Stimulated activated CD4-positive, alpha-beta T cell treated with anti-CD3 and anti-CD28 coated beads, TNF-alpha, amount 100 ng/mL, for 24 hours (primary cell): Measurements from ENCODE around the gene FOXA2.

ENCODE experiments used
- DNase-seq, 3 experiments: peaks; one replicate each; pipeline ENCODE4 v3.0.0-alpha.2; 2020; ENCODE audit warnings: low read depth in 3 of 3

The FOXA2 gene

DNA sequence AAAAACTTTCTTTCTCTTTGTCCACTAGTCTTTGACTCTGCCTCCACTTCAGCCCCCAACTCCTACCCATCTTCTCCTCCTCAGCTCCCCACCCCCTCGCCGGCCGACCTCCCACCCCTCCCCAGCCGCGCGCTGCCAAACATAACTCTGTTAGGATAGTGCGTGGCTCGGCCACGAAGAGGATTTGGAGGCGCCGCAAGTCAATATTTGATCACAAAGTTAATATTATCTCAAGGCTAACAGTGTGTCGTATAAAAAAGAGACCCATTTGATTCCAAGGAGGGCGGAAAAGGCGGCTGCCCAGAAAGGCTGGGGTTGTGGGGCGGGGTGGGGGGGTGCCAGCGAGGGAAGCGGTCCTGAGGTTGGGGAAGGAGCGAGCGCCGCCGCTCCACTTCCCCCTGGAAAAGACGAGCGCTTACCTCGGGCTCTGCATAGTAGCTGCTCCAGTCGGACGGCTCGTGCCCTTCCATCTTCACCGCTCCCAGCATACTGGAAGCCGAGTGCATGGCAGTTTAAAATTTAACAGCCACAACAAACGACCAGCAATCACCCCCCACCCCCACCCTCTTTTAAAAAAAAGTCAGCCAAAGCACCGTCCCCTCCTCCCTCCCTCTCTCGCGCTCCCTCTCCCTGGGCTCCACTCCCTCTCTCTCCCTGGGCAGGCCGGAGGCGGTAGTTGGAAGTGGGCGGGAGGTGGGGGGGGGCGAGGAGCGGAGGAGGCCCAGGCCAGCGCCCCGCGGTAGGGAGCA is 425 bp downstream of the FOXA2 start:
- no peak for DNase-seq

DNA sequence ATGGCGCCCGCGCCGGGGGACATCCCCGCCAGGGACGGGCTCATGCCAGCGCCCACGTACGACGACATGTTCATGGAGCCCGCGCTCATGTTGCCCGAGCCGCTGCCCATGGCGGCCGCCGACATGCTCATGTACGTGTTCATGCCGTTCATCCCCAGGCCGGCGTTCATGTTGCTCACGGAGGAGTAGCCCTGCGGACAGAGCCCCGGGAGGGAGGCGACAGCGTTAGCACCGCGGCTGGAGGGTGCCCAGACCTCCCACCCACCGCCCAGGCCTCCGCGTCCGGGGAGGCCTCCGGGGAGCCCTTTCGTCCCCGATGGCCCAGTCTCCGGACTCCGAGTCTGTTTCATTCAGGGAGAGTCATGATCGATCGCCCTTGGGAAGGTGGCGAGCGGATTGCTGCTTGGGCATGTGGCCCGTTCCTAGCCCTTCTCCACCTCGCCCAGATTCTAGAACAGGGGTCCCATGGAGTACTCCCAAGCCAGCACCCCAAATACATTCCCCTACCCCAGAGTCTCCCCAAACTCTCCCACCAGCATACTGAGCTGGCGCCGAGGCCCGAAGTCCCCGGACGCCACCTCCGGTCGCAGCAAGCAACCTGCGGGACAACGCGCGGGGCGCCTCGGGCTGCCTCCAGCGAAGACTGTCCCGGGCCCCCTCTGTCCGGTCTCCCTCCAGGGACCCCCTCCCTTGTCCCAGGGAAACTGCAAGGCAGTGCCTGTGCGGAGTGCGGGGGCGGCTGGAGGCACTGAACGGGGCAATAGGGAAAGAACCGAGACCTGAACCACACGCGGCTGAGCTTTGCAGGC is 1.2 kb downstream of the FOXA2 start:
- DNase-seq, result no peak

DNA sequence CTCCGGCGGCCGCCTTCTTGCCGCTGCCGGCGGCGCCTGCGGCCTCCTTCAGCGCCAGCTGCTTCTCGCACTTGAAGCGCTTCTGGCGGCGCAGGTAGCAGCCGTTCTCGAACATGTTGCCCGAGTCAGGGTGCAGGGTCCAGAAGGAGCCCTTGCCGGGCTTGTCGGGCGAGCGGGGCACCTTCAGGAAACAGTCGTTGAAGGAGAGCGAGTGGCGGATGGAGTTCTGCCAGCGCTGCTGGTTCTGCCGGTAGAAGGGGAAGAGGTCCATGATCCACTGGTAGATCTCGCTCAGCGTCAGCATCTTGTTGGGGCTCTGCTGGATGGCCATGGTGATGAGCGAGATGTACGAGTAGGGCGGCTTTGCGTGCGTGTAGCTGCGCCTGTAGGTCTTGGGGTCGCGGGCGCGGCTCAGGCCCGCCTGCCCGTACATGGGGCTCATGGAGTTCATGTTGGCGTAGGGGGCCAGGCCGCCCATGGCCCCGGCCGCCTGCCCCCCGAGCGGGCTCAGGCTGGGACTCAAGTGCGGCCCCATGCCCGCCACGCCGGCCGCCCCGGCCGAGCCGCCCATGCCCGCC is 1.9 kb downstream of the FOXA2 start:
- no peak for DNase-seq

DNA sequence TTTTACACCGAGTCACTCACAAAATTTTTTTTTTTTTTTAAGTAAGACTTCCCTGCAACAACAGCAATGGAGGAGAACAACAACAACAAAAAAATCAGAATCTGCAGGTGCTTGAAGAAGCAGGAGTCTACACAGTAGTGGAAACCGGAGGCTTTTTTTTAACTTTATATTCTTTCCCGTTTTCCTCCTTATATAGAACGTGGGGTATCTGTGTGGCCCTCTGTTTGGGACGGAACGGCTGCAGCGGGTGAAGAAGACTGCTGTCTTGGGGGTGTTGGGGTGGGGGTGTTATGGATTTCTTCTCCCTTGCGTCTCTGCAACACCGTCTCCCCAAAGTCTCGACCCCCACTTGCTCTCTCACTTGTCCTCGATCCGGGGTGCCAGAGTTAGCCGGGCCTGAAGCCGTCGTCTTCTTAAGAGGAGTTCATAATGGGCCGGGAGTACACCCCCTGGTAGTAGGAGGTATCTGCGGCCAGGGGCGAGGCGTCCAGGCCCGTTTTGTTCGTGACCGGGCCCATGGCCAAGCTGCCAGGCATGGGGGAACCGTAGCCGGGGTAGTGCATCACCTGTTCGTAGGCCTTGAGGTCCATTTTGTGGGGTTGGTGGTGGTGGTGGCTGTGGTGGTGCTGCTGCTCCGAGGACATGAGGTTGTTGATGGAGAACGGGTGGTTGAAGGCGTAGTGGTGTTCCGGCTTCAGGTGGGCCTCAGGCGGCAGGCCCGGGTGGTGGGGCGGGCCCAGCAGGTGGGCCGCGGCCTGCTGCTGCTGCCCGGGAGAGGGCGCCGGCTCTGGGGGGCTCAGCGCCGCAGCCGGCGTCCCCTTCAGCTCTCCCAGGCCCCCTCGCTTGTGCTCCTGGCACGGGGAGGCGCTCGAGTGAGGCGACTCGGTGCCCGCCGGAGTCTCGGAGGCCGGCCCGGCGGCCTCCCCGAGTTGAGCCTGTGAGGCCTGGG is 2.7 kb downstream of the FOXA2 start:
- no peak for DNase-seq

DNA sequence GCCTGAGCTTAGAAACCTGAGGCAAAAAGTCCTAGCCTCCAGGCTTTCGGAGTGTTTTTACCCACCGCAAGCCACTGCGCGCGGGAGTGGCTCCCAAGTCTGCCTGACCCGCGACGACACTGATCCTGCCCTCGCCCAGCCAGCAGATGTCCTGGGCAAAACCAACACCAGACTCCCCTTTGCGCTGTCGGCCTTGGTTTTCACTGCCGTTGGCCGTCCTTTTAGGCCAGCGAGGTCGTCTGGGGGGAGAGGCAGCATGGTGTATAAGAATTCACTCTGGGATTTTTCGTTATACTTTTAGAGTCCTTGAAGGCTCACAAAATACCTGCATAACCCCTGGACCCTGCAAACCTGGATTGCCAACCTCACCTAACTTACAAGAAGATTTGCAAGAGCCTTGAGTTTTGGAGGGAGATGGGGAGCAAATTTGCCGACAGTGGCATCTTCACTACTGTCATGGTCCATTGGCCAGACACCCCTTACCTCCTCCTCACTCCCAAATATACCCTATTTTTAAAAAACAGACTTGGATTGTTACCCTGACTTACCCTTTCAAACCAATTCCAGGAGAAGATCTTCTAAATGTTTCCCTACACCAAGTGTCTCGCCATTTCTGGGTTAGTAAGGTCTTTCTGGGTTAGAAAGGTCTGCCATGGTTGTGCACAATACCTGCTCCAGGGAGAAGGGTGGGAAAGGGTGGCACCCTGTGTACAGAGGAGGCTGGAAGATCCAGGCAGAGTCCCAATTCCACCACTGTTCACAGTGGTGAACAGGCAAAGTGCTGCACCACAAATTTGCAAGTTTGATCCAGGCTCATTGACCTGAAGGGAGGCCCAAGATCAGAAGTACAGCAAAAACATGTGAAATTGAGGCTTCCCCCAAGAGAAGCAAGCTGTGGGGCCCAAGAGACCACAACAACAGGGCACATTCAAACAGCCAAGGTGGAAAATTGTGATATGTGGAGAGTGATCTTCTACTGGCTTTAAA is 4.4 kb downstream of the FOXA2 start:
- no peak for DNase-seq

DNA sequence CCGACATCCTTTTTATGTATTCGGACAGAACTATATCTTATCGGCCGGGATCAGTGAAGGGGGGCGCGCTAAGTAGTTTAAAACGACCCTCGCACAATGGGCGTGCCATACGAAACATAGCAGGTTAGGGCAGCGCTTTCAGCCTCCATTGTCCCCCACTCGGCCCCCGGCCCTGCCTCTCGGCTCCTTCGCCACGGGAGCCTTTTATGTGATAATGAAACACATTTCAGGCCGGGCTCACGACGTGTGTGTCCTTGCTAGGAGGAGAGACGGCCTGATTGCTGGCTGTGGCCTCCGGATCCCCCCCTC is 5.3 kb downstream of the FOXA2 start:
- DNase-seq, result no peak

DNA sequence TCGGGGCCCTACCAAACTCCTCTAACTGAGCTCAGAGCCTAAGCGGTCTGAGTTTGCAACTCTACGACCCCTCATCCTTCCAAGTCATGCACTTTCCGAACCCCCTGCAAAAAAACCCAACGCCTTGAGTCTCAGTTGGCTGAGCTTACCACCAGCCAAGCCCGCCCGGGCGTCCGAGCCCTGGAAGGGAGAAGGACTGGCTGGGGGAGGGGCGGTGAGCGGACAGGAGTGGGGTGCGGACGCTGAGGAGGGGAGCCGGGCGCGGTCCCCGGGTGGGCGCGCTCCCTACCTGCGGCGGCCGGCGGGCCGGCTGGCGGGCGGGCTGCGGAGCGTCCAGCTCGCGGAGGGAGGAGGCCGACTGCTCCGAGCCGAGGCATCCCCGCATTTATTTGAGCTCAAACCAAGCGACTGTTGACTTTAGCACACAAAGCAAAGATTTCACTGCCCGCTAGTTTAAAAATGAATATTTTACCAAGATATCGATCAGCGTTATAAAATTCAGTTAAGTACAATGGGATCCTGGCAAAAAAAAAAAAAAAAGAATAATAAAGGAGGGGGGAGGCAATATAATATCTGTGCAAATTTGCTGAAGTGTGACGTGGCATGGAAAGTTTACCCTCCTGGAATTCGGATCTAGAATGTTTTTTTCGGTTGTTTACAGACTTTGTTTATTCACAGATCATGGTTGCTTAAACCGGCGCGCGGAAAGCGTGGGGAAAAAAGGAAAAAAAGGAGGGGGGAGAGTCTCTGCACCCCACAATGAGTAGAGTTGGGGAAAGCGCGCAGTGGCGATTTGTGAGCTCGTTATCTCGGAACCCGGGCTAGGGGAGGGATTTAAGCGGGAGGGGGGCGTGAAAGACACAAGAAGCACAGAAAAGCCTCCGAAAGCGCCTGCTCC is 5.9 kb downstream of the FOXA2 start:
- no peak for DNase-seq

DNA sequence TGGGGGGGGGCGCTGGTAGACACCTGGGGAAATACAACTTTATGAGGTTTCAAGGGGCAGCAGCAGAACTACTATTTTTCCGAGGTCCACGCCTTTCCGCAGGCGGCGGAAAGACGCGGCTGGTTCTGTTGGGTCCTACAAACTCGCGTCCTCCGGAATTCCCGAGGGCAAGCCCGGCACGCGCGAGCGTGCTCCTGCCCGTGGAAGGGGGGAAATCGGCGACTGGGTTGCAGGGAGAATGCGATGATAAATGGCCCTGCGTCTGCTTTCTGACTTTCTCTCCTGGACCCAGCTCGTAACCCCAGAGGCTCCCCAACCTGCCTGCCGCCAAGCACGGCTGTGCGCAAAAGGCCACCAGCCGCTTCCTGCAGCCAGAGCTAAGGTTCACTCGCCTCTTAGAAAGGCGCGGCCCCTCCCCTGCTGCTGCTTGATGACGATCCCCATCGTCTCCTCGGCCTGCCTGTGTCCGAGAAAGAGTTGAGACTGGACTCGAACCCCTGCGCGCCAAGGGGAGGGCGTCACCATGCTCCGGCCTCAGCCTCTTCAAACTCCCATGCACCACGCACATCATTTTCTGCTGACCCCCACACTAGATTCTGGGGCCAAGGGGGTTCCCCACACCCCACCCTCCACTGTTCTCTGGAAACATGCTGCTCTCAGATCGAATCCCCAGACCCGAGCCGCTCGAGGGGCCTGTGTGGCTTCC is 6.7 kb downstream of the FOXA2 start:
- DNase-seq, result no peak

DNA sequence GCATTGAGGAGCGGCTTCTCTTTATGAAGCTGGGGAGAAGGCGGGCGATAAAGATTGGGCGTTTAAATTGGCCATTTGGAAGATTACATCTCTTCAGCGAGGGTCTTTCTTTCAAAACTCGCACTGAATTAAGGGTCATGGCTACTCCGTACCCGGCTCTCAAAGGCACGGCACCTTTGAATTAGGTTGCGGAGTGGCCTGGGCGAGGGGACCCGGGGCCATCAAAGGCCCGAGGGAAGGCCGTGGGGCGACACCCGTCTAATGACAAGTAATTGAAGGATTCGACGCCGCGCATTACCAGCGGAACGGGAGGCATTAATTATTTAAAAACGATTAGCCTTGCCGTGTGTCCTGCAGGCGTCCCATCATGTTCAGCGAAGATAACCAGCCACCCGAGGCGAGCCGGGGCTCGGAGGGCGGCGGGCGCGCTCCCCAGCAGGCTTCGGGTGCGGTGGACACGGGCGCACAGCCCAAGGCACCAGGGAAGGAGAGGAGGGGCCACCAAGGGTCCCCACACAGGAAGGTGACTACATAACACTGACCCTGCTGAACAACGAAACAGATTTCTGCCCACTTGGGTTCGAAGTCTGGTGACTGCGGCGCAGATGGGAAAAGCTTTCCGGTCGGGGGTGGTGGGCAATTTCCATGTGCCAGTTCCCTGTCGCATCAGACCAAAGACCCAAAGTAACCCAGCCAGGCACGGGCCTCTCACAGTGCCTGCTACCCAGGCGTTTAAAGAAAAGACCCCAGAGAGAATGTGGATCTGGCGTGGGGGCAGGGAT is 7.4 kb downstream of the FOXA2 start:
- no peak for DNase-seq

DNA sequence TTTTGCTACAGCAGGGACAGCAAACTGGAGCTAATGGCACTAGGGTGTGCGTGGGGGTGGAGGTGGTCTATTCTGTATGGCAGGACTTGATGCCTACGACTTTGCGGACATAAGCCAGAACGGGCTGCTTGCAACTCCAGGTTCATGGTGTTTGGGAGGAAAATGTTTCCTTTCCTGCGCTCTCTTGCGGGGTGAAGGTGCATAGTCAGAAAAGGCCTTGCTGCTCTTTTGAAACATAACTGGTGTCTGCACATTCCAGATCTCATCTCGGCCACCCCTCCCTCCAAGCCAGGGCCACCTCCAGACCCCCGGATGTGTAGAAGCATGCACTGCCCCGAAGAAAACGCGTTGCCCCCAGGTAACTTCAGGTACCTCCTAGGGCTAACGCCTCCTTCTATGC is 8.1 kb downstream of the FOXA2 start:
- no peak for DNase-seq

DNA sequence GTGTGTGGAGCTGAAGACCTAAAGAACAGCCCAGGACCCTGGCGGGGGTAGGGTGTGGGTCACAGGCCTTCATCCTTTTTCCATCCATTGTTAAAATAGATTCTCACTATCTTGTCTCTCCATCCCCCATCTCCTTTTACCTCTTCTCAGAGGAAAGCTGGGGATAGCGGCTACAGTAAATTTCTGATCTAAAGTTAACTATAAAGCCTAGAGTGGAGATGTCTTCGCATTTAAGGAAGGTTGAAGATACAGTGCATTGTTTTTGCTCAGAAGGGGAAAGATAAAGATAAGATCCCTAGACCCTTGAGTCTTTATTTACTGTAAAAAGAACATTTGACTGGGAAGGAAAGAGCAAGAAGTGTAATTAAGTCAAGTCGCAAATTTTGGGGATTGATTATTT is 8.6 kb downstream of the FOXA2 start:
- no peak for DNase-seq

DNA sequence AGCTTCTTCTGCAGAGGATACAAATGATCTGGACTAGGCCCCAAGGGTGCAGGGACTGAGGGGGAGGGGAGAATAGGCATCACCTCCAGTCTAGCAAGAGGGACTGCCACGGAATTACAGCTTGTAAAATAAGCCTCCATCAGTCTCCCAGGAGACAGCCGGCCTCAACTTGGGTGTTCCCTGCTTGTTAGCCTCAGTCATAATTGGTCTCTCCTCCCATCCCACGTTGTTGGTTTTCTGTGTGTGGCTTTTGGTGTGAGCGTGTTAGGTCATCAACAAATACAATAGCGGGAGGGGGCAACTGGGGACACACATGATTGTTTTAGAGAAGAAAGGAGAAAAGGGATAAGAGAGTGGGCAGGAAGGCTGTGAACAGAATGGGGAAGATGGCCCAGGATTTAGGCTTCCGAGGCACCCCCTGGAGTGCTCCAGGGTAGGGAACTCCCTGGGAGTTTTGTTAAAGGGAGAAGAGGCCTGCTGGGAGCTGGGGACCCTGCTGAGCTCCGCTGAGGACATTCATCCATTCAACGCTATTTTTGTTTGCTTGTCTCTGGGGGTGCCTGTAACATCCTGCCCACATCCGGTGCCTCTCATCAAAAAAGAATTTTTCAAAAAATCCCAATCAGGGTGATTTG is 9.2 kb downstream of the FOXA2 start:
- DNase-seq, result no peak

DNA sequence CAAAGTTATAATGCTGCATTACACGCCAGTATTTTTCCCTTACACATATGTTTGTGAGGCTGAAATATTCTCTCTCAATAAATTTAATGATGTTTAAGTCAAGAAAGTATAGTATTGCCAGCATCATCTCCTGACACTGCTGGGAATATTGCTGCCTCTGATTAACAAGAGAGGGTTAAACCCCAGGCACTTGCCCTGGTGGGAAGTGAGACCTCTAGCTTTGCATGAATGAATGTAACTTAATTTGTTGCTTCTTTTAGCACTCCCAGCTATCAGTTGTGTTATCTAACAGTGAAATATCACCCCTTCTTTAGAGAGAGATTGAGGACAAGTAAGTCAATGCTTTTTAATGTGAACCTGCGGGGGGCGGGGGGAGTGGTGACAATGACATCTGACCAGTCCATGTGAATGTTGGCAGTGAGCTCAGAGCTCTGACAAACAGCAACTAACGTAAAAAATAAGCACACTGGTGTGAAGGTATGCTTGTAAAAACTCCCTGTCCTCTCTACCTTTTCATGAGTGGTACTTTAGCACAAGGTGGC is 9.8 kb downstream of the FOXA2 start:
- DNase-seq, result no peak

DNA sequence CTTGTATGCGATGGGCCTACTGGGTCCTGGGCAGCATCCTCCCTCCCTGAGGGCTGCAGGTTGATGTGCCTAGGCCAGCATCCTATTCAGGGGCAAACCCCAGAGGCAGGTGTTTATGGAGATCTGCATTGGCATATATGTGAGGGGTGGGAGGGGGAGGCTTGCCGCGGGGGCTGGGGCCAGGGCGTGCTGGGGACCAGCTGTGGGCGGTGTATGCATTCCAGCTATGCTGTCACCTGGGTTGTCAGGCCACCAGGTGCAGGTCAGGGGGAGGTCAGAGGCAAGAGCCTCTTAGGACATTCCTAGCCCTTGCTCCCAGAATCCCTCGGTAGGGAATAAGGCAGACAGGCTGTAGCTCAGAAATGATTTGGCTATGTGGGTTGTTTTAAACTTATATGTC is 11.9 kb downstream of the FOXA2 start:
- DNase-seq, result no peak

DNA sequence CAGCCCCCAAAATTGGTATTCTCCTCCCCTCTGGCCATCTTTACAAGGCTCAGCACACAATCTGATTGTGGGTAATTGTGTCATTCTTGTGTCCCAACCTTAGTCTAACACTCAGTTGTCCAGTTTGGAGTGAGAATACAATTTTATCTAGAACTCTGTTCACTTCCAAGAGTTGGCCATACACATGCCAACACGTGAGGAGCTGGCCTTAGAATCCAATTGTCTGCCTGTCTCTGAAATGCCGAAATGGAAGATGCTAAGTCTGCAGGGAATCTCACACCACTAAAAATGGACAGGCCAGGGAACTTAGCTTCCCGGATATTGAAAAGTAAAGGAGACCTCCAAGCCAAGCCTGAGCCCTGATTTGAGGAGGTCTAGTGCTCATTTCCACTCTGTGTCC is 12.3 kb downstream of the FOXA2 start:
- no peak for DNase-seq

DNA sequence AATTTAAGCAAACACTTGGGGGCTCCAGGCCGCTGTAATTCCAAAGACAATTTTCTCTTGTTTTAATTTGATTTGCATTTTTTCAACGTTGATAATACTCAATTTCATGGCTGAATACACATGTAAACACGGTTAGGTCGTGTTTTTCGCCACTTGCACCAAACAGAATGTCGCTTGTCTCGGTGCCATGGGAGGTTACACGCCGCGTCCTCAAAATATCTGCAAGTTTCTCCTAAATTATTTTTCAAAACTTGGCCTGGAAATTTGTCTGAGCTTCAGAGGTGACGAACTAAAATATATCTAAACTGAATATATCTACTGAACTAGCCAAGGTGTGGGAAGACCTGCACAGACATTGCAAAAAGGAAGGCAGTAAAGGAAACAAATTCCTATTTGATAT is 15.0 kb downstream of the FOXA2 start:
- DNase-seq, result no peak

DNA sequence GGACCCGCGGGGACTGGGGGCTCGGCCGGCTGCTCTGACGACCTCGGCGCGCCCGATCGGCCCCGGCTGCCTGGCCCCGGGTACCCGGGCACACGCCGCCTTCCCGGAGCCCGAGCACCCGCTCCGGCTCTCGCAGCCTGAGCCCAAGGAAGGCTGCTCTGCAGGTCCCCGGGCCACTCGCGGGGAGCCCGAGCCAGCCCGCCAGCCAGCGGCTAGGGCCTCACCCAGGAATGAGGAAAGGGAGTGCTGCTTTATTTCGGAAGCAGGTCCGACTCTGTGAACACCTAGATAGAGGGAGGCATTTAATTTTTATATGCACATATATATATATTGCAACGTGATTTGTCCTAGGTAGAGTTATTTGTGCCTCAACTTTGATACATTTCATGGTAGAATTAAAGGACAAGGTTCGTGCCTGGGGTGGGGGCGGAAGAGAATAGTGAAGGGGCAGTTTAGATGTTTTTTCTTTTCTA is 15.5 kb downstream of the FOXA2 start:
- DNase-seq, result no peak
